ENCODE data around the gene OLIG1.

DNA sequence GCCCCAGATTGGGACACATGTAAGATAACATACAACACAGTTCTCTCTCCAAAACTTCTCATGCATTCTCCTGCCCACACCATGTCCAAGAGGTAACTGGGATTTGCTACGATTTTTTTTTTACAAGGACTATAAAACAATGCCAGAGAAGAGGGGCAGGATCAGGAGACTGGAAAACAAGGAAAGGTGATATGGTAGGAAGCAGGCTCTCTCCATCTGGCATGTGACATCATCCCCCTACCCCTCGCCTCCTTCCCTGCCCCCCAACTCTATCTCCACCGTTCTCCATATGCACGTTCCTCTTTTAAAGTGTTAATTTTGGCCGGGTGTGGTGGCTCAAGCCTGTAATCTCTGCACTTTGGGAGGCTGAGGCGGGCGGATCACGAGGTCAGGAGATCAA lies 23.5 kb upstream of the OLIG1 start:
- TF ChIP-seq, protein P1, sequence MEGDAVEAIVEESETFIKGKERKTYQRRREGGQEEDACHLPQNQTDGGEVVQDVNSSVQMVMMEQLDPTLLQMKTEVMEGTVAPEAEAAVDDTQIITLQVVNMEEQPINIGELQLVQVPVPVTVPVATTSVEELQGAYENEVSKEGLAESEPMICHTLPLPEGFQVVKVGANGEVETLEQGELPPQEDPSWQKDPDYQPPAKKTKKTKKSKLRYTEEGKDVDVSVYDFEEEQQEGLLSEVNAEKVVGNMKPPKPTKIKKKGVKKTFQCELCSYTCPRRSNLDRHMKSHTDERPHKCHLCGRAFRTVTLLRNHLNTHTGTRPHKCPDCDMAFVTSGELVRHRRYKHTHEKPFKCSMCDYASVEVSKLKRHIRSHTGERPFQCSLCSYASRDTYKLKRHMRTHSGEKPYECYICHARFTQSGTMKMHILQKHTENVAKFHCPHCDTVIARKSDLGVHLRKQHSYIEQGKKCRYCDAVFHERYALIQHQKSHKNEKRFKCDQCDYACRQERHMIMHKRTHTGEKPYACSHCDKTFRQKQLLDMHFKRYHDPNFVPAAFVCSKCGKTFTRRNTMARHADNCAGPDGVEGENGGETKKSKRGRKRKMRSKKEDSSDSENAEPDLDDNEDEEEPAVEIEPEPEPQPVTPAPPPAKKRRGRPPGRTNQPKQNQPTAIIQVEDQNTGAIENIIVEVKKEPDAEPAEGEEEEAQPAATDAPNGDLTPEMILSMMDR (conservative IDR thresholded peaks at IDR 0.05), result no peak
- no peak for TF ChIP-seq ZFX (IDR thresholded peaks at IDR 0.05)

Data from C4-2B (cell line).